ENCODE measurements around the gene IL20.
A peak's percentile ranks its signal among the peaks of the same experiment; 100 is the strongest.

Gene IL20

GRCh38 chr1:206864939-206865671, at the start of gene IL20:
TSS of gene IL20 (plus strand) at chr1:206865623. CDS start at chr1:206865853, 230 bp downstream.
- Histone ChIP-seq H3K4me3 (ENCODE audit: low read depth, low read length) (no peak within 1 kb of the TSS), H3K4me2 (ENCODE audit: low read length) (no peak within 1 kb of the TSS), H2AFZ (no peak within 1 kb of the TSS), H3K9me3 (ENCODE audit: control insufficient read depth, low read length) (no peaks in the 10 kb centered on the region), H3K4me1 (no peaks in the 10 kb centered on the region), H3K27ac (no peak within 1 kb of the TSS), H3K9ac (no peak within 1 kb of the TSS), H3K79me2 (no peaks in the 10 kb centered on the region), H3K27me3 (ENCODE audit: control insufficient read depth, insufficient read depth, low read length) (no peaks in the 10 kb centered on the region), H3K36me3 (ENCODE audit: control insufficient read depth, insufficient read depth, low read length) (no peaks in the 10 kb centered on the region)
- peak; percentile 47 for TF ChIP-seq CTCF (IDR thresholded peaks at IDR 0.05)

GRCh38 chr1:206816390-206817287, 48.8 kb upstream of the IL20 start:
- Histone ChIP-seq H3K4me3 (ENCODE audit: low read depth, low read length) (no peak overlapping the region), H3K9ac (no peak overlapping the region), H3K79me2 (no peaks in the 10 kb centered on the region), H3K4me1 (no peaks in the 10 kb centered on the region), H3K27ac (no peak overlapping the region), H3K36me3 (ENCODE audit: control insufficient read depth, insufficient read depth, low read length) (no peaks in the 10 kb centered on the region), H2AFZ (no peak overlapping the region), H3K9me3 (ENCODE audit: control insufficient read depth, low read length) (no peaks in the 10 kb centered on the region), H3K27me3 (ENCODE audit: control insufficient read depth, insufficient read depth, low read length) (no peaks in the 10 kb centered on the region), H3K4me2 (ENCODE audit: low read length) (no peak overlapping the region)
- no peak for TF ChIP-seq CTCF (IDR thresholded peaks at IDR 0.05)

- no peak overlapping the region for H3K4me2 ChIP-seq (ENCODE audit: low read length)
- H3K9me3 ChIP-seq (ENCODE audit: control insufficient read depth, low read length) = no peaks in the 10 kb centered on the region
- no peak for TF ChIP-seq CTCF (IDR thresholded peaks at IDR 0.05)
- no peak overlapping the region for H2AFZ ChIP-seq
- H3K9ac ChIP-seq = no peak overlapping the region
- no peaks in the 10 kb centered on the region for H3K27me3 ChIP-seq (ENCODE audit: control insufficient read depth, insufficient read depth, low read length)
- no peak overlapping the region for H3K27ac ChIP-seq
- H3K36me3 ChIP-seq (ENCODE audit: control insufficient read depth, insufficient read depth, low read length) = no peaks in the 10 kb centered on the region
- H3K4me1 ChIP-seq = no peaks in the 10 kb centered on the region
- no peak overlapping the region for H3K4me3 ChIP-seq (ENCODE audit: low read depth, low read length)
- no peaks in the 10 kb centered on the region for H3K79me2 ChIP-seq
Measured at GRCh38 chr1:206821493-206821892, 43.9 kb upstream of the IL20 start.

GRCh38 chr1:206823727-206824126, 41.7 kb upstream of the IL20 start:
- H3K4me1 ChIP-seq = no peaks in the 10 kb centered on the region
- H3K4me3 ChIP-seq (ENCODE audit: low read depth, low read length) = no peak overlapping the region
- no peak overlapping the region for H3K27ac ChIP-seq
- H3K9me3 ChIP-seq (ENCODE audit: control insufficient read depth, low read length) = no peaks in the 10 kb centered on the region
- H3K79me2 ChIP-seq = no peaks in the 10 kb centered on the region
- H3K9ac ChIP-seq = no peak overlapping the region
- no peaks in the 10 kb centered on the region for H3K36me3 ChIP-seq (ENCODE audit: control insufficient read depth, insufficient read depth, low read length)
- no peak for TF ChIP-seq CTCF (IDR thresholded peaks at IDR 0.05)
- H3K4me2 ChIP-seq (ENCODE audit: low read length) = no peak overlapping the region
- H2AFZ ChIP-seq = no peak overlapping the region
- H3K27me3 ChIP-seq (ENCODE audit: control insufficient read depth, insufficient read depth, low read length) = no peaks in the 10 kb centered on the region
